ENCODE measurements around the gene SMAD6. TPM values are rescaled to one million over a fixed set of nuclear protein-coding genes. Genes with fewer than 3 reads are reported as not detected.

SMAD6 gene
- total RNA-seq, 4 donors from 2014 or later: 59.3 to 118 (median 62.3) TPM

- Histone ChIP-seq H3K9me3 (no peaks in the 10 kb centered on the region), H3K36me3 (no peaks in the 10 kb centered on the region), H3K27me3 (no peaks in the 10 kb centered on the region), H3K27ac (peak overlapping the region in 2 of 3 donors; percentile 83 to 84), H3K4me1 (peaks cover 69 to 93% of the 10 kb centered on the region in 2 donors), H3K4me3 (replicated peaks in 1 of 3) (no peak overlapping the region)
- TF ChIP-seq, protein P1, sequence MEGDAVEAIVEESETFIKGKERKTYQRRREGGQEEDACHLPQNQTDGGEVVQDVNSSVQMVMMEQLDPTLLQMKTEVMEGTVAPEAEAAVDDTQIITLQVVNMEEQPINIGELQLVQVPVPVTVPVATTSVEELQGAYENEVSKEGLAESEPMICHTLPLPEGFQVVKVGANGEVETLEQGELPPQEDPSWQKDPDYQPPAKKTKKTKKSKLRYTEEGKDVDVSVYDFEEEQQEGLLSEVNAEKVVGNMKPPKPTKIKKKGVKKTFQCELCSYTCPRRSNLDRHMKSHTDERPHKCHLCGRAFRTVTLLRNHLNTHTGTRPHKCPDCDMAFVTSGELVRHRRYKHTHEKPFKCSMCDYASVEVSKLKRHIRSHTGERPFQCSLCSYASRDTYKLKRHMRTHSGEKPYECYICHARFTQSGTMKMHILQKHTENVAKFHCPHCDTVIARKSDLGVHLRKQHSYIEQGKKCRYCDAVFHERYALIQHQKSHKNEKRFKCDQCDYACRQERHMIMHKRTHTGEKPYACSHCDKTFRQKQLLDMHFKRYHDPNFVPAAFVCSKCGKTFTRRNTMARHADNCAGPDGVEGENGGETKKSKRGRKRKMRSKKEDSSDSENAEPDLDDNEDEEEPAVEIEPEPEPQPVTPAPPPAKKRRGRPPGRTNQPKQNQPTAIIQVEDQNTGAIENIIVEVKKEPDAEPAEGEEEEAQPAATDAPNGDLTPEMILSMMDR (IDR thresholded peaks at IDR 0.05): no peak
- no peak for TF ChIP-seq POLR2A (IDR thresholded peaks at IDR 0.05)
- no peak for DNase-seq
- intact Hi-C loops (cut with DNase I): no loop called here
- WGBS, 2 donors: 81 to 93% methylated on average over 5 to 8 of the region's 9 CpGs
Measured at GRCh38 chr15:66745530-66746230, 43.6 kb downstream of the SMAD6 start.

GRCh38 chr15:66746231-66746605, 44.2 kb downstream of the SMAD6 start:
- whole genome bisulfite sequencing, 2 donors: 42 to 63% methylated on average over 5 of the region's 5 CpGs
- no peaks in the 10 kb centered on the region for H3K36me3 ChIP-seq
- intact Hi-C loops (cut with DNase I): no loop called here
- peak overlapping the region in 2 of 3 donors; percentile 83 to 84 for H3K27ac ChIP-seq
- H3K9me3 ChIP-seq: no peaks in the 10 kb centered on the region
- H3K27me3 ChIP-seq: no peaks in the 10 kb centered on the region
- no peak for TF ChIP-seq POLR2A (IDR thresholded peaks at IDR 0.05)
- TF ChIP-seq, protein P1 (IDR thresholded peaks at IDR 0.05): no peak
- no peak for DNase-seq
- peaks cover 73 to 93% of the 10 kb centered on the region in 2 donors for H3K4me1 ChIP-seq
- H3K4me3 ChIP-seq (replicated peaks in 1 of 3): no peak overlapping the region

DNA sequence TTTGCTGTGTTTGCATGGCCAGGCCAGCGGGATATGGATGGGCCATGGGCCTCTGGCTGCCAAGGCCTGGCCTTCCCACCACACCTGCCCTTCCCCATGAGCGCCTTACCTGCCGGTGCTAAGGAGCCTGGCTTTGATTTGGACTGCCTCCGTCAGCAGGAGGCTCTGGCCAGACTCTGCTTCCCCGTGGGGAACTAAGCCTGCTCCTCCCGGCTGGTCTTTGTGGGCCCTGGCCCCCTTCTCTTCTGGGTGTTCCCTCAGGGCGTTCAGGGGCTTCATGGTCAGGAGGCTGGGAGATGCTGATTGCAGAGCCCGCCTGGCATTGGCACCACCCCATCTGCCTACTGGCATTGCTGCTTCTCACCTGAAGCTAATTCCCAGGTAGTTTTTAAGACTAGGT, 45.2 kb downstream of the SMAD6 start:
- Histone ChIP-seq H3K9me3 (no peaks in the 10 kb centered on the region), H3K27ac (peak overlapping the region; percentile 0 to 84 (median 83)), H3K36me3 (no peaks in the 10 kb centered on the region), H3K4me1 (peaks cover 83 to 96% of the 10 kb centered on the region in 2 donors), H3K4me3 (replicated peaks in 1 of 3) (no peak overlapping the region), H3K27me3 (no peaks in the 10 kb centered on the region)
- no peak for DNase-seq
- 88 to 92% methylated on average over 8 of the region's 8 CpGs for WGBS, 2 donors
- intact Hi-C loops (cut with DNase I): no loop called here
- no peak for TF ChIP-seq POLR2A (IDR thresholded peaks at IDR 0.05)
- TF ChIP-seq, protein P1 (IDR thresholded peaks at IDR 0.05): no peak

- peak overlapping the region; percentile 64 to 84 (median 83) for H3K27ac ChIP-seq
- TF ChIP-seq, protein P1 (IDR thresholded peaks at IDR 0.05): no peak
- TF ChIP-seq POLR2A (IDR thresholded peaks at IDR 0.05): peak in 1 of 2 donors; percentile 14
- no peaks in the 10 kb centered on the region for H3K9me3 ChIP-seq
- intact Hi-C loops (cut with DNase I): no loop called here
- WGBS, 2 donors: 37 to 41% methylated on average over 10 of the region's 10 CpGs
- DNase-seq: no peak
- H3K4me3 ChIP-seq (replicated peaks in 1 of 3): no peak overlapping the region
- no peaks in the 10 kb centered on the region for H3K36me3 ChIP-seq
- no peaks in the 10 kb centered on the region for H3K27me3 ChIP-seq
- peaks cover 92 to 99% of the 10 kb centered on the region in 2 donors for H3K4me1 ChIP-seq
Measured at GRCh38 chr15:66747886-66748707, 46.1 kb downstream of the SMAD6 start.

- Histone ChIP-seq H3K27ac (peak overlapping the region; percentile 64 to 84 (median 83)), H3K27me3 (no peaks in the 10 kb centered on the region), H3K4me1 (peaks cover 95 to 100% of the 10 kb centered on the region in 2 donors), H3K4me3 (replicated peaks in 1 of 3) (no peak overlapping the region), H3K36me3 (no peaks in the 10 kb centered on the region), H3K9me3 (no peaks in the 10 kb centered on the region)
- no peak for DNase-seq
- intact Hi-C loops (cut with DNase I): no loop called here
- no peak for TF ChIP-seq POLR2A (IDR thresholded peaks at IDR 0.05)
- TF ChIP-seq, protein P1 (IDR thresholded peaks at IDR 0.05): no peak
- WGBS, 2 donors: 52 to 63% methylated on average over 3 of the region's 3 CpGs
Measured at GRCh38 chr15:66748708-66749035, 46.6 kb downstream of the SMAD6 start.
